ENCODE results near the gene CNGA4.

DNA sequence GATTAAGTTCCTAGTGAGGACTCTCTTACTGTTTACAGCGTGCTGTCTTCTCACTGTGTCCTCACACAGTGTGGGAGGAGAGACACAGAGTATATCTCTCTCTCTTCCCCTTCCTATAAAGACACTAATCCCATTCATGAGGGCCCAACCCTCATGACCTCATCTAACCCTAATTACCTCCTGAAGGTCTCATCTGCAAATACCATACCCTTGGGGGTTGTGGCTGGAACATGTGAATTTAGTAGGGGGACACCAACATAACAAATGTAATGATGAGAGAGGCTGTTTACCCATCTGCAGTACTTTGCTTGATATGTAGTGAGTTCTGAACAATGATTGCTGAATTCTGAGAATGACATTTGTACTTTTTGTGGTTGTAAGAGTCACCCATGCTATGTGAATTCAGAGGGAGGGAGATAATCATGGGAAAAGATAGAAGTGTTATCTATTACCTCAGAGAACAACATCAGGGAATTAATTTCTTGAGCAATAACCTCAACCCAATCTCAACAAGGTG is 44.8 kb upstream of the CNGA4 start:
- TF ChIP-seq, protein P1, sequence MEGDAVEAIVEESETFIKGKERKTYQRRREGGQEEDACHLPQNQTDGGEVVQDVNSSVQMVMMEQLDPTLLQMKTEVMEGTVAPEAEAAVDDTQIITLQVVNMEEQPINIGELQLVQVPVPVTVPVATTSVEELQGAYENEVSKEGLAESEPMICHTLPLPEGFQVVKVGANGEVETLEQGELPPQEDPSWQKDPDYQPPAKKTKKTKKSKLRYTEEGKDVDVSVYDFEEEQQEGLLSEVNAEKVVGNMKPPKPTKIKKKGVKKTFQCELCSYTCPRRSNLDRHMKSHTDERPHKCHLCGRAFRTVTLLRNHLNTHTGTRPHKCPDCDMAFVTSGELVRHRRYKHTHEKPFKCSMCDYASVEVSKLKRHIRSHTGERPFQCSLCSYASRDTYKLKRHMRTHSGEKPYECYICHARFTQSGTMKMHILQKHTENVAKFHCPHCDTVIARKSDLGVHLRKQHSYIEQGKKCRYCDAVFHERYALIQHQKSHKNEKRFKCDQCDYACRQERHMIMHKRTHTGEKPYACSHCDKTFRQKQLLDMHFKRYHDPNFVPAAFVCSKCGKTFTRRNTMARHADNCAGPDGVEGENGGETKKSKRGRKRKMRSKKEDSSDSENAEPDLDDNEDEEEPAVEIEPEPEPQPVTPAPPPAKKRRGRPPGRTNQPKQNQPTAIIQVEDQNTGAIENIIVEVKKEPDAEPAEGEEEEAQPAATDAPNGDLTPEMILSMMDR (IDR thresholded peaks at IDR 0.05): no peak
- TF ChIP-seq POLR2A (IDR thresholded peaks at IDR 0.05): no peak

All from tibial nerve (tissue), 3 donors.